GM18909 (cell line): ENCODE data around the gene TP53I13.

Source experiments
- ATAC-seq: cut with Tn5 transposase; IDR thresholded peaks from one replicate; pipeline ENCODE4 v1.9.1; 2021; ENCODE audit warnings: mild to moderate bottlenecking; ENCODE audit not compliant: unreplicated experiment, poor library complexity

The TP53I13 gene

DNA sequence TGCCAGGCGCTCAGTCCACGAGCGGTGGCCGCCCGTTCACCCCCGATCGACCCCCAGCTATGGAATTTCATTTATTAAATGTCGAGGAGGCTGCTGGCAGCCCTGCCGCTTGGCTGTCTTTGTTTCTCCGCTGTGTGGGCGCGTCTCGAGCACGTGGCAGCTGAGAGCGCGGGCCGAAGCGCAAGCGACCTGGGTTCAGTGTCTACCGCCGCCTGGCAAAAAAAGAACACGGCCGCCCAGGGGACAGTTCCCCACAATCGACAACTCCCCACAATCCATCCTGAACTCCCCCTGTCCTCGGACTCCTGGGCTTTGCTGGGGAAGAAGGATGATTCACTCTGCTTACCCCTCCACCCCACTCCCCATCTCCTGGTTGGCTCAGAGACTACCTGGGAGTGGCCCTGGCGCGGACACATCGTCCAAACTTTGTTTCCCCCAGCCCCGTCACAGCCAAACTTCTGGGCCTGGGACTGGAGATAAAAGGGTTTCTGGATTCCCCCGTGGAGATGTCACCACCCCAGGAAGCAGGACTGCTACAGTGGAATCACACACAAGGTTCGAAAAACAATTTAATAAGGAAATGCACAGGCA, 22.7 kb downstream of the TP53I13 start:
- no peak for ATAC-seq

DNA sequence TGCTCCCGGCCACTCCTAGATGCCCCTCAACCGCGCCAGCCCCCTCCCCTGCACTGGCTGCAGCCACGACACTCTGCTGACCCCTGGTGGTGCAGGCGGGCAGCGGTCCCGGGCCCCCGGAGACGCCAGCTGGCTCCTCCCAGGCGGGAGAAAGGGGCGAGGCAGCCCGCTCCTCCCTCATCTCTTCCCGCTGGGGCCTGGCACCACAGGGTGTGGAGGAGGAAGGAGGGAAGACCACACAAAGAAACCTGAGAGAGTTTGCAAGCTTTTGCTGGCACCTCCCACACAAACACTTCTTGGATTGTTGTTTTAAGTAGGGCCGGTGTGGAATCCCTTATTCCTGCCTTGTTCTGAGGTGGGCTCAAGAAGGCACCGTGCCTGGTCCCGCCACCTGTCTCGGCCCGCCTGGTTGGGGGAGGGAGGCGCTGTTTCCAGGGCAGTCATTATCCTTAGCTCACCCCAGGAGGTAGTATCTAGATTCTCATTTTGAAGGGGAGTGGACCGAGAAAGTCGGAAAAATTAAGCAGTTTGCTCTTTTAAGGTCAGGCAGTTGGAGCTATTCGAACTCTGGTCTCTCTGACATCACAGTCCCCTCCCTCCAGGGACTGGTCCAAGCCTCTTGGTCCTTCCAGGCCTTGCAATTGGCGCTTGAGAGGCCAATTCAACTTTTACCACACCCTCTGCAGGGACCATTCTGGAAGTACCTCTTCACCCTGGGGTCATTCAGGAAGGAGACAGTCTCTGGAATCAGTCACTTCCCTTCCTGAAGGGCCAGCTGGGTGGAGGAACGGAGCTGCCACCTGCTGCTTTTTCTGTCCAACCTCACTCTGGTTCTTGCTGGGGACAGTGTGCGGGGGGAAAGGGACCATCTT, 23.5 kb downstream of the TP53I13 start:
- ATAC-seq: peak; percentile 29

DNA sequence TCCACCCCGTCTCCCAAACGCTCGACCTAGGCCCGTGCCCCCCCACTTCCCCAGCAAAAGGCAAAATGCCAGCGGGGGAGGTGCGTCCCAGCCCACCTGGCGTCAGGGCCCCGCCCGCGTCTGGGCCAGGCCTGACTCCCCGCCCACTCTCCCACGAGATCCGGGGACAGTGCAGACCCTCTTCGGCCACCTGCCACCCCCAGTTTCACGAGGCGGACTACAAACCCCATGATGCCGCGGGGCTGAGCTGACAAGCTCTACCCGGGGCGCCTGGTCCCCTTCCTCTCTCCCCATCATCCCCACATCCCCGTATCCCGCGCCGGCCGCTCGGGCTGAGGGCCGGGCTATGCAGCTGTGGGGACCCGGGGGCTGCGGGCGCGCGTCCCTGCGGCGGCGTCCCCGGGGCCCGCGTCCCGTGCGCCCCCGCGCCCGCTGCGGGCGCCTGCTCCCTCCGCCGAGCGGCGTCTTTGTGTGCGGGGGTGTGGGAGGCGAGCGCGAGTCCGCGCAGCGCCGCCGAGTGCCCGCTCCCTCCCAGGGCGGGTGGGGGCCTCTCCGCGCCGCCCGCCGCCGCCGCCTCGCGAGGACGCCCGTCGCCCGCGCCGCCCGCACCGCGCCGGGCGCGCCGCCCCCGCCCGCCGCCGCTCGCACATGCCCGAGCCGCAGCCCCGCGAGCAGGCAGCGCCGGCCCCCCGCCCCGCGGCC, 24.5 kb downstream of the TP53I13 start, which contains the start of gene ANKRD13B:
Gene ANKRD13B (plus strand): TSS at position 283 of the 702 bp plus-strand sequence. CDS start 490 bp downstream, outside the sequence.
- ATAC-seq: no peak

DNA sequence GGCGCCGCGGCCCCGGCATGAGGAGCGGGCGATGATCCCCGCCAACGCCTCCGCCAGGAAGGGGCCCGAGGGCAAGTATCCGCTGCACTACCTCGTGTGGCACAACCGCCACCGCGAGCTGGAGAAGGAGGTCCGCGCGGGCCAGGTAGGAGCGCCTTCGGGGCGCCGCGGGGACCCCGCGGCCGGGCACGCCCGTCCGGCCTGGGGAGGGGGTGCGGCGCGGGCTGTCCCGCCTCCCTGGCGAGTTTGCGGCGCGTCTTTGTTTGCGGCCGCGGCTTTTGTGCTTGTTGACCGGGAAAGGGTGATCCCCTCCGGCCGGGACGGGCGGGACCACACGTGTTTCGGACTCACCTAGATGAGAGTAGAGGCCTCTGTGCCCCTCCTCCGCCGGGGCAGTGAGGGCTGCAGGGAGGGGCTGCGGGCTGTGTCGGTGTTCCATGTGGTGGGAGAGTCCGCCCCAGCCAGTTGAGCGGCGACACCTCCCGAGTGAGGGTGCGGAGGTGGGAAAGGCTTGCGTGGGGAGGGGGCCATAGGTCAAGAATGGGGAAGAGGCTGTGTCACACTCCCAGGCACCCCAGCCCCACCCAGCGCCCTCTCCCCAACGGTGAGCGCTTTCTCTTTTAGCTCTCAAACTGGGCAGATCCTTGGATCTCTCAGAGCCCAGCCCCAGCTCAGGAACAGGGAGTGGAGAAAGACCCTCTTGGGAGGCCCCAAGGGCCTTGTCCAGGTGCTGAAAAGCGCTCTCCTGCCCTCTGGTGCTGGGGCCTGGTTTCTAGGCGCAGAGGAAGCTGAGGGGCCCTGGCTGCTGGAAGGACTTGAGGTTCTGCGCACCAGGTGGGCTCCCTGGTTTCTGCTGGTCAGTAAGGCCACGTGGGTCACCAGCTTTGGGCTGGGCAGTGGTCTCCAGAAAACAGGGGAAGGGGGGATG, 25.4 kb downstream of the TP53I13 start:
- no peak for ATAC-seq

- ATAC-seq: no peak
These were observed 26.1 kb downstream of the TP53I13 start for GRCh38 chr17:29594519-29595090.

DNA sequence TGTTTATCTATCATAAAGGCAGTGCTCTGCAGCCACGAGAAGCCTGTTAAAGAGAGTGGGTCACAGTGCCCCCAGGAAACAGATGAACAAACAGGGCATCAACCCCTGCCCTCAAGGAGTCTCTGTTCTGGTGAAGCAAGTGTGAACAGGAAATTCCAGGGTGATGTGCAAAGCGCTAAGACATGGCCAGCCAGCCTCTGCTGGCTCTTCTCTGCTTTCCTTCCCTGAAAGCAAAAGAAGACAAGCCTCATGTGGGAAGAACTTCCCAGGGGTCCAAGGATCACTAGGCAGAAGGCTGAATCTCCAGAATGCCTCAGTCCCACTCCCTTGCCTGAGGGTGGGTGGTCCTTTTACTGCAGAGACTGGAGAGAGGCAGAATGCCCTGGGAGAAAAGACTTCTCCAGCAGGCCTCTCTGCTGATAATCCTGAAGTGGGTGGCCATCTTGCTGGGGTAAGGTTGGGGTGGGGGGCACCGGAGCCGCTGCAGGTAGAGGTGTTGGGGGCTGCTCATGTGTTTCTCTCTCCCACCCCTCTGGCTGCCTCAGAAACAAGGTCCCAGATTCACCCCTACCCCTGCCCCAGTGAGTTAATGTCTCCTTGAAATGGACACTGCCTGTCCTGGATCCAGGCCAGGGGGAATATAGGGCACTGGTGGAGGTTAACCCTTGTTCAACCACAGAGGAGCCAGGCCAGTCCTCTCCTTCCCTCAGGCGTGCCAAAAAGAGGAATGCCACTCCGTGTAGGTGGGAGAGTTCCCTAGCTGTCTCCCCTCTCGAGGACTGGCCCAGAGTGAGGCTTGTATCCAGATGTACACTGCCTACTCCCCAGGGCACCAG, 26.8 kb downstream of the TP53I13 start:
- ATAC-seq: no peak

GRCh38 chr17:29595943-29596774, 27.7 kb downstream of the TP53I13 start:
- ATAC-seq: no peak

- no peak for ATAC-seq
These were observed 28.3 kb downstream of the TP53I13 start for GRCh38 chr17:29596811-29597210.

DNA sequence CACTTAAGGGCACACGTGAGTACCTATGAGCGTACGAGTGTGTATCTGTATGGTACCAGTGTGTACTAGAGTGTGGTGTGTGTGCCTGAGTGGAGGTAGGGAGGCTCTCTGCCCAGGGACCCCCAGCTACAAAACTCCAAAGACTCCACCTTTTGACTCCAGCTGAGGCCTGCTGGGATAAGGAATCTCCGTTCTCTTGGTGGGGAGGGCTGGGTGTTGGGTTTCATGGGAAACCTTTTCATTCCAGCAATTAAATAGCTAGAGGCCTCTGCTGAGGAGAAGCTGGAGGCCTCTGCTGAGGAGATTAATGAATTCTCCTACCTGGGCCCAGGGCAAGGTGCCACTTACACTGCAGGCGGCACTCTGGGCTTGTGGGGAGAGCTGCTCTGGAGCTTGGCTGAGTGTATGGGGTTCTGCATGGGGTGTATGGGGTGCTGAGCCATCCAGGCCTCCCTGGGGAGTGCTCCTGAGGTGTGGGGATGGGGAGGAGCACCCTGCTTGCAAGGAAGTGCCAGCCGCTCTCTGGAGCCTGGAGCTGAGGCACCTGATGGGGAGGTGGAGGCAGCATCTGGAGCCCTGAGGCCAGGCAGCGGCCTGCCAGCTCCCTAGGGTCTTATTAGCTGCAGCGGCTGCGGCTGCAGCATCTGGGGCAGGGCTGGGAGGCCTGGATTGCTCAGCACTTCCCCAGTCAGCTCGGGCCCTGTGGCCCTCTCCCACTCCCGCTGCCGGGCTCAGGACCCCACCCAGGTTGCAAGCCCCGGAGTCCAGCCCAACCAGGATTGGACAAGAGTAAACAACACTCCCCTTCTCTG, 29.1 kb downstream of the TP53I13 start:
- ATAC-seq: no peak

- ATAC-seq: no peak
These were observed 34.7 kb downstream of the TP53I13 start for GRCh38 chr17:29603109-29603674.

GRCh38 chr17:29607557-29608195, 39.2 kb downstream of the TP53I13 start:
- no peak for ATAC-seq

DNA sequence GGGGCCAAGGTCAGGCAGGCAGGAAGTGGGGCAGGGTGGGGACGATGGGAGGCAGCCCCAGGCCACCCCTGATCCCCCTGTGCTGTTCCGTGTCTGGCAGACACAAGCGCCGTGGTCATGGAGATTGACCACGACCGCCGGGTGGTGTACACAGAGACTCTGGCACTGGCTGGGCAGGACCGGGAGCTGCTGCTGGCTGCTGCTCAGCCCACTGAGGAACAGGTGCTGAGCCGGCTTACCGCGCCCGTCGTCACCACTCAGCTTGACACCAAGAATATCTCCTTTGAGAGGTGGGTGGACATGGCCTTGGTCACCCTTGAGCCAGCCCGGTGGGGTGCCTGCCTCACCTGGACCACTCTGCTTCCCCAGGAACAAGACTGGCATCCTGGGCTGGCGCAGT, 40.5 kb downstream of the TP53I13 start:
- no peak for ATAC-seq

DNA sequence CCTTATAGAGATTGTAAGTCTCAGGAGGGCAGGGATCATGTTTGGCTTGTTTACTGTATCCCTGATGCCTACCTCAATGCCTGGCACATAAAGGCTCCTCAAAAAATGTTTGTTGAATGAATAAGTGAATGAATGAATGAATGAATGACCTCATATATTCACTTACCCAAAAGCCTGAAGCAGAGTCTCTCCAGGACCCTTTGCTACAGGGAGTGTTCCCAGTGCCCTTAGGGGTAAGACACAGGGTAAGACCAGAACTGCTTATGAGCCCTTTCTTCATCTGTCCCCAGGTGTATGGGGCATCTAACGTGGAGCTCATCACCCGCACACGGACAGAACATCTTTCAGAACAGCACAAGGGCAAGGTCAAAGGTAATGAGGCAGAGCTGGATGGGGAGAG, 41.9 kb downstream of the TP53I13 start:
- ATAC-seq: no peak

DNA sequence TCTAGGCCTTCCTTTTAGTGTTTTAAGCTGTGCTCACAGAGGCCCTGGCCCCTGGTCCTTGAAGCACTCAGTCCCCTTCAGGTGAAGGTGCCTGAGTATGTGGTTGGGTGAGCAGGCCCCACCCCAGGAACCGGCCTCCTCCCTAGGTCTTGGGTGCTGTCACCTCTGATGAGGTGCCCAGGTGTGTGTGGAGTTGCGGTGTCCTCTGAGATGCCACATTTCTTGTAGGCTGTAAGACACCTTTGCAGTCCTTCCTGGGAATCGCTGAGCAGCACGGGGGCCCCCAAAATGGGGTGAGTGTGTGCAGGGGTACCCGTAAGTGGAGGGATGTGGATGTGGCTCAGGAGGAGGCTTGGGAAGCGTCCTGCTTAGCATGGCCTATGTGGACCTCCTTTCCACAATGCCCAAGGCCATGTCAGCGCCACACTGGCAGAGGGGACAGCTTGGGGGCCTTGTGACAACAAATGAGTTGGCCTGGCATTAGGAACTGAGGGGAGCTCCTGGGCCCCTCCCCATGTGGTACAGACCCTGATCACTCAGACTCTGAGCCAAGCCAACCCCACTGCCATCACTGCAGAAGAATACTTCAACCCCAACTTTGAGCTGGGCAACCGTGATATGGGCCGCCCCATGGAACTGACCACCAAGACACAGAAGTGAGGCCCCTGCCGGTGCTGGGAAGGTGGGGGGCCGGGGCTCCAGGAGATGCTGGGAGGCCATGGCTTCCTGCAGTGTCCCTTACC, 43.0 kb downstream of the TP53I13 start:
- no peak for ATAC-seq

GRCh38 chr17:29612094-29612403, 43.5 kb downstream of the TP53I13 start:
- no peak for ATAC-seq
